ENCODE results near the gene CXCL16.

- no peak for TF ChIP-seq EZH2 (IDR thresholded peaks at IDR 0.05; ENCODE audit: low read length, unreplicated experiment)
- no peak for TF ChIP-seq CTCF (conservative IDR thresholded peaks at IDR 0.05; ENCODE audit: low read depth, low read length)
- no peak for TF ChIP-seq EZH2phosphoT487 (IDR thresholded peaks at IDR 0.05; ENCODE audit: borderline replicate concordance, low read length)
These were observed 20.1 kb upstream of the CXCL16 start for GRCh38 chr17:4759776-4760236.
